ENCODE results near the gene CFAP410.

CFAP410 gene

GRCh38 chr21:44314128-44314527 lies 25.1 kb downstream of the CFAP410 start:
- Histone ChIP-seq H3K27me3 (ENCODE audit: control insufficient read depth, low read length) (no peaks in the 10 kb centered on the region), H3K9me2 (replicated peaks; ENCODE audit: control insufficient read depth, low read length) (no peaks in the 10 kb centered on the region), H4K20me1 (ENCODE audit: control insufficient read depth, insufficient read depth, low read depth, low read length) (no peaks in the 10 kb centered on the region), H3K36me3 (ENCODE audit: control insufficient read depth, low read length) (peaks cover 86% of the 10 kb centered on the region), H3F3A (ENCODE audit: control insufficient read depth, insufficient read depth) (no peaks in the 10 kb centered on the region), H3K4me1 (ENCODE audit: control insufficient read depth, low read length) (no peaks in the 10 kb centered on the region), H3K4me3 (ENCODE audit: low read length) (no peak overlapping the region), H3K79me2 (ENCODE audit: control insufficient read depth, low read length) (no peaks in the 10 kb centered on the region), H3K9me3 (ENCODE audit: control insufficient read depth, insufficient read depth, low read length) (no peaks in the 10 kb centered on the region), H3K4me2 (ENCODE audit: low read length) (no peak overlapping the region), H3K27ac (ENCODE audit: low read depth, low read length) (no peak overlapping the region)
- TF ChIP-seq CTCF (IDR thresholded peaks at IDR 0.05; ENCODE audit: low read depth, low read length, poor library complexity, severe bottlenecking) (no peak), EZH2phosphoT487 (IDR thresholded peaks at IDR 0.05; ENCODE audit: borderline replicate concordance, low read length) (no peak)

- TF ChIP-seq EZH2phosphoT487 (IDR thresholded peaks at IDR 0.05; ENCODE audit: borderline replicate concordance, low read length) = no peak
- no peak for TF ChIP-seq CTCF (IDR thresholded peaks at IDR 0.05; ENCODE audit: low read depth, low read length, poor library complexity, severe bottlenecking)
- H3K79me2 ChIP-seq (ENCODE audit: control insufficient read depth, low read length) = no peaks in the 10 kb centered on the region
- no peaks in the 10 kb centered on the region for H3F3A ChIP-seq (ENCODE audit: control insufficient read depth, insufficient read depth)
- H3K27me3 ChIP-seq (ENCODE audit: control insufficient read depth, low read length) = no peaks in the 10 kb centered on the region
- H3K9me2 ChIP-seq (replicated peaks; ENCODE audit: control insufficient read depth, low read length) = no peaks in the 10 kb centered on the region
- peaks cover 90% of the 10 kb centered on the region for H3K36me3 ChIP-seq (ENCODE audit: control insufficient read depth, low read length)
- H3K4me3 ChIP-seq (ENCODE audit: low read length) = no peak overlapping the region
- H4K20me1 ChIP-seq (ENCODE audit: control insufficient read depth, insufficient read depth, low read depth, low read length) = no peaks in the 10 kb centered on the region
- no peaks in the 10 kb centered on the region for H3K4me1 ChIP-seq (ENCODE audit: control insufficient read depth, low read length)
- H3K27ac ChIP-seq (ENCODE audit: low read depth, low read length) = no peak overlapping the region
- no peaks in the 10 kb centered on the region for H3K9me3 ChIP-seq (ENCODE audit: control insufficient read depth, insufficient read depth, low read length)
- no peak overlapping the region for H3K4me2 ChIP-seq (ENCODE audit: low read length)
These were observed 25.7 kb downstream of the CFAP410 start for GRCh38 chr21:44313451-44313850.

GRCh38 chr21:44312716-44313115 lies 26.5 kb downstream of the CFAP410 start:
- Histone ChIP-seq H3K4me1 (ENCODE audit: control insufficient read depth, low read length) (no peaks in the 10 kb centered on the region), H3K9me2 (replicated peaks; ENCODE audit: control insufficient read depth, low read length) (no peaks in the 10 kb centered on the region), H3K79me2 (ENCODE audit: control insufficient read depth, low read length) (no peaks in the 10 kb centered on the region), H3K9me3 (ENCODE audit: control insufficient read depth, insufficient read depth, low read length) (no peaks in the 10 kb centered on the region), H4K20me1 (ENCODE audit: control insufficient read depth, insufficient read depth, low read depth, low read length) (no peaks in the 10 kb centered on the region), H3F3A (ENCODE audit: control insufficient read depth, insufficient read depth) (no peaks in the 10 kb centered on the region), H3K4me2 (ENCODE audit: low read length) (no peak overlapping the region), H3K27me3 (ENCODE audit: control insufficient read depth, low read length) (no peaks in the 10 kb centered on the region), H3K4me3 (ENCODE audit: low read length) (no peak overlapping the region), H3K27ac (ENCODE audit: low read depth, low read length) (no peak overlapping the region), H3K36me3 (ENCODE audit: control insufficient read depth, low read length) (peaks cover 91% of the 10 kb centered on the region)
- no peak for TF ChIP-seq EZH2phosphoT487 (IDR thresholded peaks at IDR 0.05; ENCODE audit: borderline replicate concordance, low read length)
- no peak for TF ChIP-seq CTCF (IDR thresholded peaks at IDR 0.05; ENCODE audit: low read depth, low read length, poor library complexity, severe bottlenecking)

DNA sequence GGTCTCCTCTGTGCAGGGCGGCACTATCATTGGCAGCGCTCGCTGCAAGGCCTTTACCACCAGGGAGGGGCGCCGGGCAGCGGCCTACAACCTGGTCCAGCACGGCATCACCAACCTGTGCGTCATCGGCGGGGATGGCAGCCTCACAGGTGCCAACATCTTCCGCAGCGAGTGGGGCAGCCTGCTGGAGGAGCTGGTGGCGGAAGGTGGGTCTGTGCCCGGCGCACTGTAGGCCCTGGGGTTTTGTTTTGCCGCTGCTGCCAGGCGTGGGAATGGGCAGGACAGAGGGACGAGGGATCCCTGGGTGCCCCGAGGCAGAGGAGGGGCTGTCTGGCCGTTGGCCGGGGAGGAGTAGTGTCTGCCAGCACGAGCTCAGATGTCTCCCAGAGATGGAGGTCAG lies 27.1 kb downstream of the CFAP410 start:
- Histone ChIP-seq H3K36me3 (ENCODE audit: control insufficient read depth, low read length) (peaks cover 91% of the 10 kb centered on the region), H3K9me3 (ENCODE audit: control insufficient read depth, insufficient read depth, low read length) (no peaks in the 10 kb centered on the region), H3K27ac (ENCODE audit: low read depth, low read length) (no peak overlapping the region), H4K20me1 (ENCODE audit: control insufficient read depth, insufficient read depth, low read depth, low read length) (no peaks in the 10 kb centered on the region), H3K4me2 (ENCODE audit: low read length) (no peak overlapping the region), H3K79me2 (ENCODE audit: control insufficient read depth, low read length) (peaks cover 4% of the 10 kb centered on the region; the same call in 1 of the 2 replicates), H3F3A (ENCODE audit: control insufficient read depth, insufficient read depth) (no peaks in the 10 kb centered on the region), H3K4me3 (ENCODE audit: low read length) (no peak overlapping the region), H3K4me1 (ENCODE audit: control insufficient read depth, low read length) (no peaks in the 10 kb centered on the region), H3K9me2 (replicated peaks; ENCODE audit: control insufficient read depth, low read length) (no peaks in the 10 kb centered on the region), H3K27me3 (ENCODE audit: control insufficient read depth, low read length) (no peaks in the 10 kb centered on the region)
- TF ChIP-seq EZH2phosphoT487 (IDR thresholded peaks at IDR 0.05; ENCODE audit: borderline replicate concordance, low read length) (no peak), CTCF (IDR thresholded peaks at IDR 0.05; ENCODE audit: low read depth, low read length, poor library complexity, severe bottlenecking) (no peak)
